Measurements from ENCODE around the gene PLA2G6. TPM values are rescaled to one million over a fixed set of nuclear protein-coding genes. Genes with fewer than 3 reads are reported as not detected.
"Not testable (repeated sequence)": the region's sequence is repeated elsewhere in the genome, so short reads cannot be mapped to it uniquely, and the experiment has no call there.

Gene PLA2G6
- total RNA-seq, 2 donors from 2014 or later = 36.6 to 90.7 TPM

DNA sequence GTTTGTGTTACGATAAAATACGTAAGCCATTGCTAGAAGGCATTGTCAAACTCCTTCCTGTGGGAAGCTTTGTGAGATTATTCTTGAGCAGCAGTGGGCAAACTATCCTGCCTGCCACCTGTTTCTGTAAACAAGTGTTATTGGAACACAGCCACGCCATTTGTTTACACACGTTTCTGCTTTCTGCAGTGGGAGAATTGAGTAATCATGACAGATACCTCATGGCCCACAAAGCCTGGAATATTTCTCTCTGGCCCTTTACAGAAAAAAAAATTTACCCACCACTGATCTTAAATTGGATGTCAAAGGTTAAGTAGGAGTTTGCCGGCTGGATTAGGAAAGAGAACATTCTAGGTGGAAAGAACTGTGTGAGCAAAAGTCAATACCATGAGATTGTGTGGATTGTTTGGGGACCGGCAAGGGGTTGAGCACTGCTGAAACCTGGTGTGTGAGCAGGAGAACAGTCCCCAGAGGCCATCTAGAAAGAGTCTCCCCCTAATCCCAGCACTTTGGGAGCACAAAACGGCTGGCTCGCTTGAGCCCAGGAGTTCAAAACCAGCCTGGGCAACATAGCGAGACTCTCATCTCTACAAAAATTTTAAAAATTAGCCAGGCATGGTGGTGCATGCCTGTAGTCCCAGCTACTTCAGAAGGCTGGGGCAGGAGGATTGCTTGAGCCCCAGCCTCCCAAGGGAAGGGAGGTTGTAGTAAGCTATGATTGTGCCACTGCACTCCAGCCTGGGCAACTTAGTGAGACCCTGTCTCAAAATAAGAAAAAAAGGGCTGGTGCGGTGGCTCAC, 6.0 kb upstream of the PLA2G6 start:
- H3K9me3 Mint-ChIP-seq = no peaks in the 10 kb centered on the region
- H3K27ac Mint-ChIP-seq = no peak overlapping the region
- no peaks in the 10 kb centered on the region for H3K4me1 Mint-ChIP-seq
- H3K36me3 Mint-ChIP-seq (ENCODE audit: low read depth) = no peaks in the 10 kb centered on the region
- no peaks in the 10 kb centered on the region for H3K27me3 Mint-ChIP-seq
- H3K4me3 Mint-ChIP-seq = no peak overlapping the region
- ATAC-seq (replicated peaks) = no peak

DNA sequence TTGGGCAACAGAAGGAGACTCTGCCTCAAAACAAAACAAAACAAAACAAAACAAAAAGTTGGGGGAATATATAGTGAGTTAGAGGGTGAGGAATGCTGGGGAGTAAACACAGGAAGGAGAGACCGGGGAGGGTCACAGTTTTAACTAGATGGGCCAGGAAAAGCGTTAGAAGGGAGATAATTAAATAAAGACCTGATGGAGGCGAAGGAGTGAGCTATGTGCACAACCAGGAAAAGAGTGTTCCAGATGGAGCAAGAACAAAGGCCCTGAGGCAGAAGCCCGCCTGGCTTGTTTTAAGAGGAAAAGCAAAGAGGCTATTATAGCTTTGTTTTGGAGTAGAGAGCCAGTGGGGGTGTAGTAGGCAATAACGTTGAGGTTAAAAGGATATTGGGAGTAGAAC, 4.8 kb upstream of the PLA2G6 start:
- Mint-ChIP-seq H3K36me3 (ENCODE audit: low read depth) (peaks cover 2% of the 10 kb centered on the region), H3K4me3 (no peak overlapping the region), H3K4me1 (no peaks in the 10 kb centered on the region), H3K27ac (no peak overlapping the region), H3K27me3 (no peaks in the 10 kb centered on the region), H3K9me3 (no peaks in the 10 kb centered on the region)
- ATAC-seq (replicated peaks) = no peak

DNA sequence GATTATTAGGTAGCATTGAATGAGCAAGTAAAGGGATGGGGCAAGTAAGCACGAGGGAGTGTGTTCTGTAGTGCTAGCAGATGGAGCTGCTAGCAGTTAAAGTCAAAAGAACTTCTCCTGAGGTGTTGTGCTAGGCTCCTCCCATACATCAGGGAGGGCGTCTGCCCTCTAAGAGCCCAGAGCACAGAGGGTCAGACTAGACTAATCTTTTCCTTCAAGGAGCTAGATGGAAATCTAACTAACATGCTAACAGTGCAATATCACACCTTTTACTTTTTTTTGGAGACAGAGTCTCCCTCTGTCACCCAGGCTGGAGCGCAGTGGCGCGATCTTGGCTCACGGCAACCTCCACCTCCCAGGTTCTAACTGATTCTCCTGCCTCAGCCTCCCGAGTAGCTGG, 3.2 kb upstream of the PLA2G6 start:
- Mint-ChIP-seq H3K36me3 (ENCODE audit: low read depth) (peaks cover 12% of the 10 kb centered on the region), H3K27ac (no peak overlapping the region), H3K4me3 (no peak overlapping the region), H3K27me3 (no peaks in the 10 kb centered on the region), H3K9me3 (no peaks in the 10 kb centered on the region), H3K4me1 (peaks cover 10% of the 10 kb centered on the region)
- ATAC-seq (replicated peaks) = no peak

DNA sequence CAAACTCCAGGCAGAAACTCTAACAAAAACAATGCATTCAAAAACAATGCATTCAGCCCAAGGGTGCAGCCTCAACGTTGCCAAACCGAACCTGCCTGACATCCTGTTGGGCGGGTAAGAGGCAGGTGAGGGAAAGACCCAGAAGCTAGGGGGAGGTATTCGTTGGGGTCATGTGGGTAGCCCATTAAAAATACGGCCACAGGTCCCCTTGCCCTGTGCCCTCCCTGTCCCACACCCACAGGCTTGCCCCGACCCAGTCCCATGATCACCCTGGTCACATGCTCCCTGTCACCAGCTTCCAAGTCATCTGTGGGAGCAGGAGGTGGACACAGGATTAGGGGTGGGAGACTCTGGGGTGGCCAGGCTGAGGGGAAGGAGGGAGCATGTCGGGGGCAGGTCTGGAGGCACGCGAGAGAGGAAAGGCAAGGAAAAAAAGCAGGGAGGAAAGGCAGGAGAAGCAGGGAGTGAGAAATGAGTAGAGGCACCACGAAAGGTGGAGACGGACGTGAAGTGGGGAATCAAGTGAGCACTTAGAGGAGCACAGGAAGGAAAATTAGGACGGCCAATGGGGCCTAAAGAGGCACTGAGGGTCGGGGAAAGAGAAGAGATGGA, 683 bp downstream of the PLA2G6 start:
- Mint-ChIP-seq H3K9me3 (no peaks in the 10 kb centered on the region), H3K36me3 (ENCODE audit: low read depth) (peaks cover 12% of the 10 kb centered on the region), H3K27me3 (no peaks in the 10 kb centered on the region), H3K4me1 (peaks cover 21% of the 10 kb centered on the region), H3K27ac (peak overlapping the region; percentile 98), H3K4me3 (peak overlapping the region; percentile 99)
- peak; percentile 1 for ATAC-seq (replicated peaks)

DNA sequence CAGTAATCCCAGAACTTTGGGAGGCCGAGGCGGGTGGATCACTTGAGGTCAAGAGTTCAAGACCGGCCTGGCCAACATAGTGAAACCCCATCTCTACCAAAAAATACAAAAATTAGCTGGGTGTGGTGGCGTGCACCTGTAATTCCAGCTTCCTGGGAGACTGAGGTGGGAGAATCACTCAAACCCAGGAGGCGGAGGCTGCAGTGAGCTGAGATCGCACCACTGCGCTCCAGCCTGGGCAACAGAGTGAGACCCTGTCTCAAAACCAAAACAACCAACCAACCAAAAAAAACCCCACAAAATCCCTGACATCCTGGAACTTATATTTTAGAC, 3.1 kb downstream of the PLA2G6 start:
- peak overlapping the region; percentile 99 for H3K4me3 Mint-ChIP-seq
- ATAC-seq (replicated peaks); H3K27me3 Mint-ChIP-seq; H3K9me3 Mint-ChIP-seq: not testable (repeated sequence)
- peaks cover 28% of the 10 kb centered on the region for H3K4me1 Mint-ChIP-seq
- peaks cover 12% of the 10 kb centered on the region for H3K36me3 Mint-ChIP-seq (ENCODE audit: low read depth)
- H3K27ac Mint-ChIP-seq = peak overlapping the region; percentile 98

DNA sequence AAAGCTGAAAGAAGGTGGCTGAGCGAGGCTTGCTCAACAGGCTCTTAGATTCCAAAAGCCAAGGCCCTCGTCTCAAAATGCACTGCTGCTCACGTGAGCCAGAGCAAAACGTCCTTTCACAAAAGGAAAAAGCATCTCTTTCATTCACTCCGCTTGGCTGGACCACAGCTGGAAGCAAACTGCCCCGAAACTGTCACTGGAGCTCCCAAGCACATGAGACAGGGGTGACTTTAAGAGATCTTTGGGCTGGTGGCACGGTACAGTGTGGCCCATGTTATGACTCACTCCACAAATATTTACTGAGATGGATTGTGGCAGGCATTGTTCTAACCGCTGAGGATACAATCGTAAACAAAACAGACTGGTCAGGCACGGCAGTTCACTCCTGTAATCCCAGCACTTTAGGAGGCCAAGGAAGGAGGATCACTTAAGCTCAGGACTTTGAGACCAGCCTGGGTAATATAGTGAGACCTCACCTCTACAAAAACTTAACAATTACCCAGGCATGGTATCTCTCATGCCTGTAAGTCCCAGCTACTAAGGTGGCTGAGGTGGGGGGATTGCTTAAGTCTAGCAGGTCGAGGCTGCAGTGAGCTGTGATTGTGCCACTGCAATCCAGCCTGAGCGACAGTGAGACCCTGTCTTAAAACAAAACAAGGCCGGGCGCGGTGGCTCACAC, 3.6 kb downstream of the PLA2G6 start:
- Mint-ChIP-seq H3K27ac (peak overlapping the region; percentile 44), H3K4me1 (peaks cover 32% of the 10 kb centered on the region), H3K27me3 (no peaks in the 10 kb centered on the region), H3K36me3 (ENCODE audit: low read depth) (peaks cover 12% of the 10 kb centered on the region), H3K4me3 (peak overlapping the region; percentile 11), H3K9me3 (no peaks in the 10 kb centered on the region)
- ATAC-seq (replicated peaks) = no peak

DNA sequence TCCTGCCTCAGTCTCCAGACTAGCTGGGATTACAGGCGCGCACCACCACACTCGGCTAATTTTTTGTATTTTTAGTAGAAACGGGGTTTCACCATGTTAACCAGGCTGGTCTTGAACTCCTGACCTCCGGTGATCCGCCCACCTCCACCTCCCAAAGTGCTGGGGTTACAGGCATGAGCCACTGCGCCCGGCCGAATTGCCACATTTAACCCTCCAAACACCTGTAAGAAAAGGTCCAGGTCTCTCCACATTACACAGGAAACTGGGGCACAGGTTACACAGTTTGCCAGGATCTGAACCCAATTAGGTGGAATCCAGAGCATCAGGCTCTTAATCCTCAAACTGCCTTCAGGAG, 4.1 kb downstream of the PLA2G6 start:
- Mint-ChIP-seq H3K27ac (peak overlapping the region; percentile 44), H3K36me3 (ENCODE audit: low read depth) (peaks cover 12% of the 10 kb centered on the region), H3K4me3 (peak overlapping the region; percentile 11), H3K4me1 (peaks cover 37% of the 10 kb centered on the region)
- not testable (repeated sequence) for H3K9me3 Mint-ChIP-seq; H3K27me3 Mint-ChIP-seq; ATAC-seq (replicated peaks)

DNA sequence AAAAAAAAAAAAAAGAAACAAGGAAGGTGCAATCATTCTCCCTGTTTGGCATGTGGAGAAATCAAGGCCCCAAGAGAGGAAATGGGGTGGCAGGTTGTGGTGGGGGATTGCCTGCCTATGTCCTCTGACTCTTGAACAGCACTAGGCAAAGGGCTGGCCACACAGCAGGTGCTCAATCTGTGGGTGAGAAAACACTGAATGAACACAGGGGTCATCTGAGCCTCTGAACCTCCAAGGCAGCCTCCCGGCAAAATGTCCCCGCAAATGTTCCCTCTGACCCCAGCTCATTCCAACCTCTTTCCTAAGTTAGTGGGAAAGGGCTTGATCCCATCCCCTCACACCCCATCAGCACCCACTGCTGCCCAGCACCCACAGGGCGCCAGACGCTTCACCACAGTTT, 4.6 kb downstream of the PLA2G6 start:
- Mint-ChIP-seq H3K4me3 (peak overlapping the region; percentile 56), H3K27ac (peak overlapping the region; percentile 74), H3K4me1 (peaks cover 39% of the 10 kb centered on the region), H3K36me3 (ENCODE audit: low read depth) (peaks cover 12% of the 10 kb centered on the region), H3K27me3 (no peaks in the 10 kb centered on the region), H3K9me3 (no peaks in the 10 kb centered on the region)
- ATAC-seq (replicated peaks) = no peak

DNA sequence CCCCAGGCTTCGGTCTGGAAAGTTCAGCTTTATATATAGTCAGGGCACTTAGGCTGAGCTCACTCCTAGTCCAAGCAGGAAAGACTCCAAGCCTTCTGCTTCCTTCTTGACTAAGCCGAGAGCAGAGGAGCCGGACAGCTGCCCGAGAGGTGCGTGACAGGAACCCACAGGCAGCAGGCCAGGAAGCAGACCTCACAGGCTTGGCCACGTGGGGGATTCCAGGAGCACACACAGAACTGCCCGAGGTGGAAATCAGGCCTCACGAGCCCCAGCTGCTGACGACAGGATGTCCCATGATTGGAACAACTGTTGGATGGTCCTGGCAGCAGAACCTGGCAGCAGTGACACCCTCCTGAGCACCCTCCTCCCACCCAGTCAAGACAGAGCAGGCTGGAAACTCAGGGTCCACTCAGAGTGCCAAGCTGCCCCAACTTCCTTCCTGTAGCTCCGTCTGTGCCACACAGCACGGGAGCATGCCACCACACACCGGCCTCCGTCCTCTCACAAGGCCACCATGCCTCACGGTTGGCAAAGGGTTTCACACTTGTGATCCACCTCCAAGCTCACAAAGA, 5.4 kb downstream of the PLA2G6 start:
- Mint-ChIP-seq H3K27me3 (no peaks in the 10 kb centered on the region), H3K27ac (peak overlapping the region; percentile 74), H3K4me3 (peak overlapping the region; percentile 56), H3K36me3 (ENCODE audit: low read depth) (peaks cover 8% of the 10 kb centered on the region), H3K4me1 (peaks cover 43% of the 10 kb centered on the region), H3K9me3 (no peaks in the 10 kb centered on the region)
- ATAC-seq (replicated peaks) = peak; percentile 41

DNA sequence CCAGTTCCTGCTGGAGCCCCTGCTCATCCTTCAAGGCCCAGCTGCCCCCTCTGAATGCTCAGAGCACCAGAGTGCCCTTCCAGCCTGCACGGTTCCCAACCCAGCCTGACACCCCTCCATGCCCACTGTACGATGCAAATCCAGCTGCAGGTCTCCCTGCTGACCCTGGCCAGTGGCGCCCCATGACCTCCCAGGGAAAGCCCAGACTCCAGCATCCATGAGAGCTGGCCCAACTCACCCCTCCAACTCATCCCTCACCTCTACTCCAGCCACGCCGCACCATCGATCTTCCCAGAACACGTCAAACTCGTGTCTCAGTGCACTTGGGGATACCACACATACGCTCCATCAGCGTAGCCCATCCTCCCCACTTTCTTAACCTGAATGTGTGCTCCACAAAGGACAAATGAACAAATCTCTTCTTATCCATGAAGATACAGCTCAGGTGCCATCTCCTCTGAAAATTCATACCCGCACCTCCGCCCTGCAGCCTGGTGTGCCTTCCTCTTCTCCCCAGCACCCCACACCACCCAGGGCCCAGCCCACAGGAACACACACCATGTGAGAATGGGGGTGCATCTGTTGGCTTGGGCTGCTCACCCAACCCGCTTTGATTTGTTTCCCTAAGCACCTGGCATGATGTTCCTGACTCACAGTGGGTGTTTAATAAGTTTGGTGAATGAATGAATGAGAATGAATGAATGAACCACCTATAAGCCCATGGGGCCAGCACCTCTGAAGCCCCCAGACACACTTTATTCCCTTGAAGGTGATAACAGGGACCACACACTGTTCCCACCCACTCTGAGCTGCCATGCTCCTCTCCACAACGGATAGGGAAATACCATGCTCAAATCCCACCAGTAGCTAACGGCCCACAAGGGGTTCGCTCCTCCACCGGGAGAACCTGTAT, 6.2 kb downstream of the PLA2G6 start:
- Mint-ChIP-seq H3K9me3 (no peaks in the 10 kb centered on the region), H3K27me3 (no peaks in the 10 kb centered on the region), H3K4me3 (peak overlapping the region; percentile 56), H3K36me3 (ENCODE audit: low read depth) (peaks cover under 1% of the 10 kb centered on the region), H3K27ac (peak overlapping the region; percentile 74), H3K4me1 (peaks cover 40% of the 10 kb centered on the region)
- no peak for ATAC-seq (replicated peaks)

DNA sequence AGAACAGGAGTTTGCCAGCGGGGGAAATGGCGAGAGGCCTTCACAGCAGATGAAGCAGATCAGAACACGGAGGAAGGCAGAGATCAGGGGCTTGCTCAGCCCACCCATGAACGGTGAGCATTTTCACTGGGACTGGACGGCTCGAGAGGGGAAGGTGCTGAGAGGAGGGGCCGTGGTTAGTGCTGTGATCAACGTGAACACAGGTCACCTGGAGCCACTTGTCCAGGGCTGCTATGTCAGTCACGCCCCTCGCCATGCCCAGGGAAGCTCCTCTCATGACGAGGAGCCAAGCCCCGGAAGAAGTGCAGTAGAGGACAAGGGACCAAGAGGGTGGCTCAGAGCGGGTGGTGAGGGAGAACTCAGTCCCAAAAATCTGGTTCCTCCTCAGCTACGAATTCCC, 7.0 kb downstream of the PLA2G6 start:
- Mint-ChIP-seq H3K27me3 (no peaks in the 10 kb centered on the region), H3K27ac (no peak overlapping the region), H3K36me3 (ENCODE audit: low read depth) (peaks cover 2% of the 10 kb centered on the region), H3K4me3 (no peak overlapping the region), H3K4me1 (peaks cover 31% of the 10 kb centered on the region), H3K9me3 (no peaks in the 10 kb centered on the region)
- ATAC-seq (replicated peaks) = no peak

DNA sequence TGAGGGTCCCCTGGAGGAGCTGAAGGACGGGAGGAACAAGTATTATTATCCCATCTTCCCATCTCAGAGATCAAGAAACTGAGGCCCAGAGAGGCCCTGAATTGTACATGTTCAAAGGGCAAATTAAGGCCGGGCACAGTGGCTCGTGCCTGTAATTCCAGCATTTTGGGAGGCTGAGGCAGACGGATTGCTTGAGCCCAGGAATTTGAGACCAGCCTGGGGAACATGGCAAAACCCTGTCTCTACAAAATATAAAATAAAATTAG, 8.1 kb downstream of the PLA2G6 start:
- peak overlapping the region; percentile 56 for H3K4me3 Mint-ChIP-seq
- peaks cover 22% of the 10 kb centered on the region for H3K4me1 Mint-ChIP-seq
- no peaks in the 10 kb centered on the region for H3K27me3 Mint-ChIP-seq
- peaks cover 10% of the 10 kb centered on the region for H3K36me3 Mint-ChIP-seq (ENCODE audit: low read depth)
- H3K9me3 Mint-ChIP-seq = no peaks in the 10 kb centered on the region
- no peak for ATAC-seq (replicated peaks)
- no peak overlapping the region for H3K27ac Mint-ChIP-seq

DNA sequence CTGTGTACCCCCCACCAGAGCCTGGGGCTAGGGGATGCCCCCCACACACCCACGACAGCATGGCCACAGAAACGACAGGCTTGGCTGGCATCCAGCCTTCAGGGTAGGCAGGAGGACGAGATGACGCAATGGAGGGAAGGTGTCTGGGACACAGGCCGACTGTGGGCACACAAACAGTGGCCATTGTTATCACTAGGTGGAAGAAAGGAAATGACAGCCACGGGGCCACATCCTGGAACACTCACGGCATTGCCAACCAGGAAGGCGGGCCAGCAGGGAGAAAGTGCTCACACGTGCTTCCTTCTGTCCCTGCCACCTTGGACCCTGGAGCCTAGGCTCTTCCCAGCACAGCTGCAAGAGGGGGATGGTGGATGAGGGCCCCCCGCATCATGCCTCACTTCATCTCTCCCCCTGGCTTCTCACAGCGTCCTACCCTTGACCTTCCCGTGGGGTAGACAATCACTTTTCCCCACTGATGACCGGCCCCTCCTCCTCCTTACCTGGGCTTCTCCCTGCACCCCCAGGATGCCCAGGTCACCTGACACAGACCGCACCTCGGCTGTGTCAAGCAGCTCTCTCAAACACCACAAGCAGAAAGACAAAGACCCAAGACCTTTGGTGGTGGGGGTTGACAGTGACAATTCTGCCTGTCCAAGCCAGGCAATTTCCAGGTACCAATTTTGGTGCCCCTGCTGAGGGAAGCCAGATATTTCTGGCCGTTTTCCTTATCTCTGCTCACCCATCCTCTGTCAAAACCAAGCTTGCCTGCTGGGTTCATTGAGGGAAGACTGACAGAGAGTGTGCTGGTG, 8.6 kb downstream of the PLA2G6 start:
- H3K36me3 Mint-ChIP-seq (ENCODE audit: low read depth) = peaks cover 15% of the 10 kb centered on the region
- H3K27ac Mint-ChIP-seq = peak overlapping the region; percentile 78
- H3K27me3 Mint-ChIP-seq = no peaks in the 10 kb centered on the region
- no peaks in the 10 kb centered on the region for H3K9me3 Mint-ChIP-seq
- peak; percentile 61 for ATAC-seq (replicated peaks)
- H3K4me1 Mint-ChIP-seq = peaks cover 22% of the 10 kb centered on the region
- peak overlapping the region; percentile 56 for H3K4me3 Mint-ChIP-seq

Measured in activated T-helper 17 cell treated with anti-CD3 and anti-CD28 coated beads, Interleukin-2, amount 50 U/mL, for 72 hours (primary cell).